NOMO-1 treated with DMSO at 0.1 percent for 48 hours (cell line): ENCODE measurements around the gene ODR4.
"Not testable (repeated sequence)": the region's sequence is repeated elsewhere in the genome, so short reads cannot be mapped to it uniquely, and the experiment has no call there.

Experiments used
- DNase-seq: peaks from one replicate; lab custom pipeline; 2025; ENCODE audit not compliant: unreplicated experiment; lab: John Stamatoyannopoulos, UW

ODR4 gene

GRCh38 chr1:186375152-186375928, at the start of gene ODR4, which contains the start of gene TPR:
ODR4 (plus strand) TSS chr1:186375838; CDS start chr1:186379786, 3,948 bp downstream.
TPR (minus strand) TSS chr1:186375253; CDS start chr1:186375028, 225 bp downstream.
- DNase-seq = peak; percentile 99

- DNase-seq = no peak
These were observed 49.6 kb upstream of the ODR4 start for GRCh38 chr1:186326009-186326408.

DNA sequence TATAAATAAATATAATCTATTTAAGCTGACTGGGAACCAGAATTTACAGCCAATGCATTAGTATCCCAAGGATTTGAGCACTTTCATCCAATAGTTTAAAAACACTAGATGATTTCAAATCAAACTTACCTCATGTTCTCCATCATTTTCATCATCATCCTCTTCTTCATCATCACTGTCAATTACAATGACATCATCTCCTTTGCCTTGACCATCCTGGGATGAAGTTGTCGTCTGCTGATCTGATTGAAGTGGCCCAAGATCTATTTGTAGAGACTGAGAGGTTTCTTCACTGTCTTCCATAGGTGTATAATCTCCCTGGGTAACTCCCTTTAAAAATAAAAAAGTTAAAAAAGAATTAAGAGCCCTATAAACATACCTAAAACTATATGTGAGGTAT, 48.3 kb upstream of the ODR4 start:
- no peak for DNase-seq

DNA sequence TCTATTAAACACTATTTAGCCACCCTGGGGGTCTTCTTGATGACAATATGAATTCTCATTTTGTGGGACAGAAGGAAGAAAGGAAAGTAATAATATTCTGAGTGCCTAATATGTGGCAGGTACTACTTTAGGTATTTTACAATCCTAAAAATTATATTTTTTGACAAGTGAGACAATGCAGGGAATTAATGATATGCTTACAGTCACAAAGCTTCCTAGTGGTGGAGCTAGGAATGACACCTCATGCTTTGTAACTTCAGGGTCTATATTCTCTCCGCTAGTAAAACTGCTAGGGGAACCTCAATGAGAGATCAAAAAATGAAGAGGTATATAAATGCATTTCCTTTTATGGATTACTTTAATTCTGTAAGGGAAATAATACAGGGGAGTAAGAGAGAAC, 44.9 kb upstream of the ODR4 start:
- DNase-seq = no peak

- no peak for DNase-seq
These were observed 38.1 kb upstream of the ODR4 start for GRCh38 chr1:186337554-186337953.

DNA sequence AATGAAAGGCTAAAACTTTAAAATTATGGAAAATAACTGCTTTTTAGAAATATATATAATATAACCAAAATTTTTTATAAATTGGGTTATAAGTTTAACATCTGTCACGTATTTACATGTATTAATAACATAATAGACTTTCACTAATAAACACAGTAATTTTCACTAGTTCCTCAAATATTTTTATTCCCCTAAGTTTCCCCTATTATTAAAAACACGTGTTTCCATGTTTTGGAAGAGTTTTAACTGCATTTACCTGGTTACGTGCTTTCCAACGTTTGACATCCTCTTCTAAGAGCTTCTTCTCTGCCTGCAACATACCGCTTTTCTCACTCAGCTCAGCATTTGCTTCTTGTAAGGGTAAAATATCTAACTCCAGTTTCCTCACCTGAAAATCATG, 34.9 kb upstream of the ODR4 start:
- no peak for DNase-seq

DNA sequence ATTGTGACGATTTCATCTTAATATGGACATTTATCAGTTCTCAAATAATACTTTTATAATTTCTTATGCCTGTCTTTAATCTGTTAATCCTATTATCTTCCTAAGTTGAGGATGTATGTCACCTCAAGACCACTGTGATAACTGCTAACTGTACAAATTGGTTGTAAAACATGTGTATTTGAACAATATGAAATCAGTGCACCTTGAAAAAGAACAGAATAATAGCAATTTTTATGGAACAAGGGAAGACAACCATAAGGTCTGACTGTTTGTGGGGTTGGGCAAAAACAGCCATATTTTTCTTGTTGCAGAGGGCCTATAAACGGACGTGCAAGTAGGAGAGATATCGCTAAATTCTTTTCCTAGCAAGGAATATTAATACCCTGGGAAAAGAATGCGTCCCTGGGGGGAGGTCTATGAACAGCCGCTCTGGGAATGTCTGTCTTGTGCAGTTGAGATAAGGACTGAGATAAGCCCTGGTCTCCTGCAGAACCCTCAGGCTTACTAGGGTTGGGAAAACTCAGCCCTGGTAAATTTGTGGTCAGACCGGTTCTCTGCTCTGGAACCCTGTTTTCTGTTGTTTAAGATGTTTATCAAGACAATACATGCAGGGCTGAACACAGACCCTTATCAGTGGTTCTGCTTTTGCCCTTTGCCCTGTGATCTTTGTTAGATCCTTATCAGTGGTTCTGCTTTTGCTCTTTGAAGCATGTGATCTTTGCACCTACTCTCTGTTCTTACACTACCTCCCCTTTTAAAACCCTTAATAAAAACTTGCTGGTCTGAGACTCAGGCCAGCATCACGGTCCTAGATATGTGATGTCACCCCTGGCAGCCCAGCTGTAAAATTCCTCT, 27.6 kb upstream of the ODR4 start:
- not testable (repeated sequence) for DNase-seq

DNA sequence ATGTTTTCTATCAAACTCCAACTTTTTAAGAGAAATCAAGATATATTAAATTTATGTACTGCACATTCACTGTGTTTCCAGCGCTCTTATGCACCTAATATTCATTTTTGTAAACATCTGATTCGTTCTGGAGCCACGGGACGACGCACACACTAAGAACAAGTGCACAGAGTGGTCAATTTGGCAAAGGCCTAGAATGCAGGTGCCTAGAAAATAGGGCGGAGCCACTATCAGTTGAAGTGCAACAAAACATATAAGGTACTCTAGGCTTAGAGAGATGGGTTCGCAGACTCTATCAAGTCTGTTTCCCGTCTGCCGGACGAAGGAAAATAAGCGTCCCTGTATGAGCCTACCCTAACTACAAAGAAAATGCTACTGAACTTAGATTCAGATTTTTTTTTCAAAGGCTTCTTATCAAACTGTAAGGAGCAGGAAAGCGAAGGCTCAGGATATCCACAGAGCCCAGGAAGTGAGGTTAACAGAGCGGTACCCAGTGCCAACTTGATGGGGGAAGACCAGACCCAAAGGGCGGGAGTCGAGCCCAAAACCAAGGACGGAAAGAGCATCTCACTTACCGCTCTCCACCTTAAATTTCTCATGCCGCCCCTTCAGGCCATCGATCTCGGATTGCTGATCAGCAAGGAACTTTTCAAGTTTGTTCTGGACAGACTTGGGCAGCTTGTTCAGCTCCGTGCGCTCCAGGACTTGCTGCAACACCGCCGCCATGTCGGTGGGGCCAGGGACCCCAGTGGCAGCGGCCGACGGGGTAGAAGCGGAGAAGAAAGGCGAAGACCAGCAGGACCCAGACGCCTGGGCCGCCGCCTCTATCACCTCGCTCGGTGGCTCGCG, 1.1 kb upstream of the ODR4 start:
- peak; percentile 16 for DNase-seq

GRCh38 chr1:186375929-186376319, 286 bp downstream of the ODR4 start:
- no peak for DNase-seq

DNA sequence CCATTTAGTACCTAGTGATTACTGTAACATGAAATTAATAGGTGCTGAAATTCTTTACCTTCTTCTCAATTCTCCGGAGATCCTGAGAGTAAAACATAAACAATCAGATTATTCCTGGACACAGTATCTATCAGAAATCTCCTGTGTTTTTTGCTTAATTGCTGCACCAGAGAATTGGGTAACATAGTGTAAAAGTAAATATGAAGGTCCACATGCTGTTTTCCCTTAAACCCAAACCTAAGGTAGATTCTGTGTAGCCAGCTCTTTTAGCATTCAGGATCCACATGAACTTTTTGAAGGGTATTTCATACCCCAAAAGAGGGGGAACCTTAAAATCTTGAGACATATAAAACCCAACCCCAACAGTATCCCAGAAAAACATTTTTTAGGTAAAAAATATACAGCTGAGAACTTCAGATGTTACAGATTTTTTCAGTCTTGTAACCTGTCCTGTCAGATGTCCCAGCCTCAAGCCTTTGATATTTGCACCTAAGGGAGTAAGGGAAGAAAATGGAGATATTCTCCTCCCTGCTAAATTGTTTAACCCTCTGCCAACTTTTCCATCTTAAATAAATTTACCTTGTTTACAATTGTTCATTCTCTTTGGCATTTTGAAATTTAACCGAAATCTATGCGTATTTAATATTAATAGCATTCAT, 11.2 kb downstream of the ODR4 start:
- no peak for DNase-seq

GRCh38 chr1:186390925-186391324, 15.3 kb downstream of the ODR4 start:
- DNase-seq = no peak

DNA sequence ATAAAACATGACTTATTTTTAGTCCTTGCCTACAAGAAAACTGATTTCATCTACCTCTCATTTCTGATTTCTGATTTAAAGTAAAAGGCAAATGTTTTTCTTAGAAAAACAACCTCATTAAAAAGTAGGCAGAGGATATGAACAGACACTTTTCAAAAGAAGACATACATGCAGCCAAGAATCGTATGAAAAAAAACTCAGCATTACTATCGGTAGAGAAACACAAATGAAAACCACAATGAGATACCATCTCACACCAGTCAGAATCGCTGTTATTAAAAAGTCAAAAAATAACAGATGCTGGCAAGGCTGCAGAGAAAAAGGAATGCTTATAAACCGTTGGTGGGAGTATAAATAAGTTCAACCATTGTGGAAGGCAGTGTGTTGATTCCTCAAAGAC, 16.2 kb downstream of the ODR4 start:
- DNase-seq = no peak

GRCh38 chr1:186392711-186393110, 17.1 kb downstream of the ODR4 start:
- DNase-seq = not testable (repeated sequence)

GRCh38 chr1:186401446-186401845, 25.8 kb downstream of the ODR4 start:
- not testable (repeated sequence) for DNase-seq

GRCh38 chr1:186403632-186404031, 28.0 kb downstream of the ODR4 start:
- no peak for DNase-seq

- peak; percentile 77 for DNase-seq
These were observed 28.9 kb downstream of the ODR4 start for GRCh38 chr1:186404454-186405051.

DNA sequence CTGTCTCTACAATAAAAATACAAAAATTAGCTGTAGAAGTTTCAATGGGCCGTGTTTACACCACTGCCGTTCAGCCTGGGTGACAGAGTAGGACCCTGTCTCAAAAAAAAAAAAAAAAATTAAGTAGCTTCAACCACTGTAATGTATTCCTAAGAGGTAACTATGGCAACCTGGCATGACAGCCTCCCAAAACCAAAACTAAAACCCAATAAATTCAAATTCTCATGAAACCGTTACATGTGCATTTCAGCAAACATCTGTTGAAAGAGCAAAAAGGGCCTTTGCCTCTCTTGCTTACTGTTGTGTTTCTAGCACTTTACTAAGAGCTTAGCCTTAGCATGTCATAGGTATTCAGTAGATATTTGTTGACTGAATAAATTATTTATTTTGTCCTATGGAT, 33.5 kb downstream of the ODR4 start:
- no peak for DNase-seq

DNA sequence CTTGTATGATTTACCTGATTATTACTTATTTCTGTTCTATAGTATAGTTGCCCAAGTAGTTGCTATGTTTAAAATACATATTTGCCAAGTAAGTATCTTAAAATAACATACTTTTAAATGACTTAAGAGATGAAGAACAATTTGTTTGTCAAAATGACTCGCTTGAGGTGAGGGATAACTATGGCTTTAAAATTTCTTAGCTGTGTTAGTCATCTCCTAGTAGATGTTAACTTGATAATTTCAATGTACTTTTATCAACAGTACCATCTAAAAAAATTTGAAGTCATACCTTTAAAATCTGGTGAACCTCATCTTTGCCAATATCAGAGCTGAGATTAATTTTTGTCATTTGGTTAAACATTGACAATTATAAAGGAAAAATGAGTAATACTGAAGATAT, 37.7 kb downstream of the ODR4 start:
- DNase-seq = no peak

- DNase-seq = no peak
These were observed 42.9 kb downstream of the ODR4 start for GRCh38 chr1:186418503-186418902.

DNA sequence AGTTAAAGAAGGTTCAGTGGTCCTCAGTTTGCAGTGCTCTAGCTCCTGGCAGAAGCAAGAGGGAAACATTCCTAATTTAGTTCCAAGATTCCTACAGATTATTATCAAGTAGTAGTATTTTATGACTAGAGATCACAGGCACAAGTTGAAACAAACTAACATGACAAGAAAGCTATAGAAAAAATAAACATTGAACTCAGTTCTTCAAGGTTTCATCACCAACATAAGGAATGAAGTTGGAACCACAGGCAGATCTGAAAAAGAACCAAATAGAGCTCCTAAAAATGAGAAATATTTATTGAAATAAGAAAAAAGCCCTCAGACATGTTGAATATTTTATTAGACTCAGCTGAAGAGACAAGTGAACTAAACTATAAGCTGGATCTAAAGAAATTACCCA, 44.7 kb downstream of the ODR4 start:
- DNase-seq = no peak
